Hepatocyte (in vitro differentiated cells): ENCODE measurements around the gene LACTBL1. TPM values are rescaled to one million over a fixed set of nuclear protein-coding genes. Genes with fewer than 3 reads are reported as not detected.
"Not testable (repeated sequence)": the region's sequence is repeated elsewhere in the genome, so short reads cannot be mapped to it uniquely, and the experiment has no call there.

Source experiments
- DNase-seq: peaks from one replicate; pipeline ENCODE4 v3.0.0-alpha.2; 2016; ENCODE audit warnings: low spot score
- H2AFZ ChIP-seq: fragments of 200-600 bp; sonication (generic); 2 replicates; pipeline ENCODE4 v1.6.0; 2016; ENCODE audit warnings: antibody characterized with exemption, mild to moderate bottlenecking
- H3K27ac ChIP-seq: fragments of 200-600 bp; sonication (generic); 2 replicates; pipeline ENCODE4 v1.5.1; 2016; ENCODE audit warnings: mild to moderate bottlenecking
- H3K27me3 ChIP-seq: fragments of 200-600 bp; sonication (generic); 2 replicates; pipeline ENCODE4 v1.6.1; 2016
- H3K36me3 ChIP-seq: fragments of 200-600 bp; sonication (generic); replicated peaks from 2 replicates; pipeline ENCODE4 v1.5.1; 2016; ENCODE audit warnings: low read depth; ENCODE audit not compliant: insufficient read depth
- H3K4me1 ChIP-seq: fragments of 200-600 bp; sonication (generic); 2 replicates; pipeline ENCODE4 v1.5.1; 2016; ENCODE audit warnings: mild to moderate bottlenecking, moderate library complexity; ENCODE audit not compliant: insufficient read depth
- H3K4me2 ChIP-seq: fragments of 200-600 bp; sonication (generic); 2 replicates; pipeline ENCODE4 v1.6.0; 2016
- H3K4me3 ChIP-seq: fragments of 200-600 bp; sonication (generic); 2 replicates; pipeline ENCODE4 v1.5.1; 2016; ENCODE audit warnings: mild to moderate bottlenecking
- H3K79me2 ChIP-seq: fragments of 200-600 bp; sonication (generic); 2 replicates; pipeline ENCODE4 v1.6.0; 2017; ENCODE audit warnings: mild to moderate bottlenecking
- H3K9me2 ChIP-seq: fragments of 200-600 bp; sonication (generic); replicated peaks from 2 replicates; pipeline ENCODE4 v1.6.0; 2017; ENCODE audit warnings: mild to moderate bottlenecking; ENCODE audit not compliant: insufficient read depth
- H3K9me3 ChIP-seq: fragments of 200-600 bp; sonication (generic); 2 replicates; pipeline ENCODE4 v1.5.1; 2016; ENCODE audit warnings: low read depth, mild to moderate bottlenecking
- H4K20me1 ChIP-seq: fragments of 200-600 bp; sonication (generic); 2 replicates; pipeline ENCODE4 v1.6.0; 2016; ENCODE audit warnings: mild to moderate bottlenecking; ENCODE audit not compliant: insufficient read depth, poor library complexity, severe bottlenecking
- EZH2 ChIP-seq: fragments of 200-600 bp; sonication (generic); IDR thresholded peaks from 2 replicates; pipeline ENCODE4 v1.6.1; 2016; ENCODE audit warnings: antibody characterized with exemption, mild to moderate bottlenecking, borderline replicate concordance
- EZH2phosphoT487 ChIP-seq: fragments of 200-600 bp; sonication (generic); IDR thresholded peaks from one replicate; pipeline ENCODE4 v1.6.1; 2018; ENCODE audit warnings: antibody characterized with exemption, mild to moderate bottlenecking, low read depth, moderate library complexity; ENCODE audit not compliant: unreplicated experiment, severe bottlenecking
- WGBS: methylation state at CpG from one replicate; pipeline ENCODE4 v1.1.6; 2016; ENCODE audit warnings: low lambda C conversion rate; ENCODE audit errors: missing lambda C conversion rate; 5-methylcytosine and 5-hydroxymethylcytosine counted together
- polyA plus RNA-seq: library from polyadenylated mRNA; unstranded; fragments of >200 nt; fragmentation: Nextera tagmentation; extraction: Ambion mirVana; gene quantifications from 2 replicates; pipeline ENCODE4 v1.2.1, GENCODE V29; 2016
- total RNA-seq: library from RNA; depleted of rRNA; stranded (reverse); fragments of >200 nt; gene quantifications from 2 replicates; pipeline ENCODE4 v1.2.3, GENCODE V29; 2014
- TF ChIP-seq, protein P1 (sequence below): fragments of 200-600 bp; sonication (generic); IDR thresholded peaks from 2 replicates; pipeline ENCODE4 v1.5.1; 2016; ENCODE audit warnings: antibody characterized with exemption, mild to moderate bottlenecking; ENCODE audit not compliant: poor library complexity

LACTBL1 gene
- total and polyA plus RNA-seq, 2 experiments from 2014 or later, result not detected

DNA sequence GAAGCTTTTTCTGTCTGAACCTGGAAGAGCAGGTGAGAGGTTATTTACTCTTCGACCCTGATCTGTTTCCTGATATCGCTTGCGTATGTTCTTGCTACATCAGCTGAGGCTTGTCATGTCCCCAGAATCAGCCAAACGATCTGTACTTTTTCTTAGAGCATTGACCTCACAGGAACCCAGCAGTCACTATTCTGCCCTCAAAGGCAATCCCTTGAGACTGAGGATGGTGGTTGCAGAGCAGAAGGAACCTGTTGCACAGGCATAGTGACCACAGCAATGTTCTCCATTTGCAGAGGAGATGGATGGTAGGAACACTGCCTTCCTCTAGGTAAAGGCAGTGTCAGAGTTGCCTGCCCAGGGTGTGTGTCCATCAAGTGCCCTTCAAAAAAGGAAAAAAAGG, 11.3 kb upstream of the LACTBL1 start:
- WGBS, result 67% methylated on average over 4 of the region's 4 CpGs
- Histone ChIP-seq H3K4me1 (no peaks in the 10 kb centered on the region), H3K4me3 (no peak overlapping the region), H3K9me3 (no peaks in the 10 kb centered on the region), H3K36me3 (no peaks in the 10 kb centered on the region), H3K27me3 (no peaks in the 10 kb centered on the region), H3K79me2 (no peaks in the 10 kb centered on the region), H4K20me1 (no peaks in the 10 kb centered on the region), H3K27ac (no peak overlapping the region), H2AFZ (no peak overlapping the region), H3K4me2 (no peak overlapping the region), H3K9me2 (no peaks in the 10 kb centered on the region)
- no peak for DNase-seq
- TF ChIP-seq EZH2phosphoT487 (no peak), EZH2 (no peak)
- TF ChIP-seq, protein P1, sequence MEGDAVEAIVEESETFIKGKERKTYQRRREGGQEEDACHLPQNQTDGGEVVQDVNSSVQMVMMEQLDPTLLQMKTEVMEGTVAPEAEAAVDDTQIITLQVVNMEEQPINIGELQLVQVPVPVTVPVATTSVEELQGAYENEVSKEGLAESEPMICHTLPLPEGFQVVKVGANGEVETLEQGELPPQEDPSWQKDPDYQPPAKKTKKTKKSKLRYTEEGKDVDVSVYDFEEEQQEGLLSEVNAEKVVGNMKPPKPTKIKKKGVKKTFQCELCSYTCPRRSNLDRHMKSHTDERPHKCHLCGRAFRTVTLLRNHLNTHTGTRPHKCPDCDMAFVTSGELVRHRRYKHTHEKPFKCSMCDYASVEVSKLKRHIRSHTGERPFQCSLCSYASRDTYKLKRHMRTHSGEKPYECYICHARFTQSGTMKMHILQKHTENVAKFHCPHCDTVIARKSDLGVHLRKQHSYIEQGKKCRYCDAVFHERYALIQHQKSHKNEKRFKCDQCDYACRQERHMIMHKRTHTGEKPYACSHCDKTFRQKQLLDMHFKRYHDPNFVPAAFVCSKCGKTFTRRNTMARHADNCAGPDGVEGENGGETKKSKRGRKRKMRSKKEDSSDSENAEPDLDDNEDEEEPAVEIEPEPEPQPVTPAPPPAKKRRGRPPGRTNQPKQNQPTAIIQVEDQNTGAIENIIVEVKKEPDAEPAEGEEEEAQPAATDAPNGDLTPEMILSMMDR, result no peak

DNA sequence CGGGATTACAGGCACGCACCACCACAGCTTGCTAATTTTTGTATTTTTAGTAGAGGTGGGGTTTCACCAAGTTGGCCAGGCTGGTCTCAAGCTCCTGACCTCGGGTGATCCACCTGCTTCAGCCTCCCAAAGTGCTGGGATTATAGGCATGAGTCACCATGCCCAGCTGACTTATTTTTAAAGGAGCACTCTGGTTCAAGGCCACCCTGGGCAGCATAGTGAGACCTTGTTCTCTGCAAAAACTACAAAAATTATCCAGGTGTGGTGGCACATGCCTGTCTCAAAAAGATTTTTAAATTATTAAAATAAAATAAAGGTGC, 7.8 kb upstream of the LACTBL1 start:
- not testable (repeated sequence) for H3K27ac ChIP-seq, DNase-seq, H3K4me2 ChIP-seq, H3K36me3 ChIP-seq, H3K4me1 ChIP-seq, H4K20me1 ChIP-seq, H3K4me3 ChIP-seq, H3K9me2 ChIP-seq, H3K9me3 ChIP-seq, H3K79me2 ChIP-seq, H3K27me3 ChIP-seq, H2AFZ ChIP-seq
- WGBS, result 88% methylated on average over 3 of the region's 3 CpGs

DNA sequence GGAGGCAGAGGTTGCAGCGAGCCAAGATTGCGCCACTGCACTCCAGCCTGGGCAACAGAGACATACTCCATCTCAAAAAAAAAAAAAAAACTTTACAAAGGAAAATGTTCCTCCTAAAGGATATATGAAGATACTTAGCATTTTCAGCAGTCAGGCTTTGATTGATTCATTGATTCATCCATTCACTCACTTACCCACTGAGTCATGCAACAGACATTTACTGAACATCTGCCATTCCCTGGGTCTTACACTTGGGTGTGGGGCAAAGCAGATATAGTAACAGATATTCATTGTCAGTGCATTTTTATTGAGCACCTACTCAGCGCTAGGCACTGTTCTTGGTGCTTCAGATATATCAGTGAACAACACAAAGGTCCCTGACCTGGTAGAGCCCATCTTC, 5.6 kb upstream of the LACTBL1 start:
- H2AFZ ChIP-seq, result no peak overlapping the region
- 95% methylated on average over 3 of the region's 3 CpGs for WGBS
- H3K9me3 ChIP-seq, result no peaks in the 10 kb centered on the region
- no peak overlapping the region for H3K4me3 ChIP-seq
- DNase-seq, result no peak
- no peak overlapping the region for H3K27ac ChIP-seq
- H3K4me2 ChIP-seq, result no peak overlapping the region
- H4K20me1 ChIP-seq, result no peaks in the 10 kb centered on the region
- H3K4me1 ChIP-seq, result no peaks in the 10 kb centered on the region
- H3K27me3 ChIP-seq, result no peaks in the 10 kb centered on the region
- H3K36me3 ChIP-seq, result no peaks in the 10 kb centered on the region
- no peak for TF ChIP-seq EZH2
- TF ChIP-seq EZH2phosphoT487, result no peak
- TF ChIP-seq, protein P1, result no peak
- no peaks in the 10 kb centered on the region for H3K9me2 ChIP-seq
- no peaks in the 10 kb centered on the region for H3K79me2 ChIP-seq

DNA sequence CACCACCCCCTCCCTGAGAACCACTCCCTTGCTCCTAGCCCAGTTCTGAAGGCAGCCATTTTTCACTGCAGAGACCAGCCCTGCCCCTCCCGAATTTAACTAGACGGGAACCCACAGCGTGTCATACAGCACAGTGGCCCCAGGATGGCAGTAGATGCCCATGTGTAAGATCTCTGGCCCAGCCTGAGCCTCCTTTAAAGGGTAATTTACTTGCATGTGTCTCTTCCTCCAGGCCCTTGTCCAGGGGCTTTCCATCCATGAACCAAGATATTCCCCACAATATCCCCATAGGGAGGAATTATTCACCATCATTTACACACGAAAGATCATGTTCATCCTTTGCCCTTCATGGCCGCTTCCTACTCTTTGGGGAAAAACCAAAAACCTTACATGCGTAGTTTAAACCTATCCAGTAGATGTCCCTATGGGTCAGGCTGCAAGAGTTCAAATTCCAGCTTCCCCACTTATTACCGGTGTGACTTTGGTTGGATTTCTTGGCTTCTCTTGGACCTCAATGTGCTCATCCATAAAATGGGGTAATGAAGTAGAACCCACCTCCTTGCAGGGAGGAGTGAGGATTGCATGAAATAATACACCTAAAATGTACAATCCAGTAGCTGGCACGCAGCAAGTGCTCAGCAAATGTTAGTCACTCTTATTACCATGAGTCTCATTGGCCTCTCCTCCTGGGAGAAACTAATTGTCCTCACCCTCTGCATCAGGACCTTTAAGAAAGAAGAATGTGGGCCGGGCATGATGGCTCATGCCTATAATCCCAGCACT, 4.0 kb upstream of the LACTBL1 start:
- Histone ChIP-seq H3K79me2 (no peaks in the 10 kb centered on the region), H3K4me3 (no peak overlapping the region), H3K27me3 (no peaks in the 10 kb centered on the region), H3K9me3 (no peaks in the 10 kb centered on the region), H3K4me1 (no peaks in the 10 kb centered on the region), H3K9me2 (no peaks in the 10 kb centered on the region), H3K36me3 (no peaks in the 10 kb centered on the region), H3K27ac (no peak overlapping the region), H3K4me2 (no peak overlapping the region), H4K20me1 (no peaks in the 10 kb centered on the region), H2AFZ (no peak overlapping the region)
- TF ChIP-seq, protein P1, result peak; percentile 81
- TF ChIP-seq EZH2phosphoT487, result no peak
- DNase-seq, result peak; percentile 83
- 45% methylated on average over 9 of the region's 9 CpGs for WGBS
